Spleen (tissue), 11 donors: Measurements from ENCODE around the gene SEMA5B. TPM values are rescaled to one million over a fixed set of nuclear protein-coding genes. Genes with fewer than 3 reads are reported as not detected.

ENCODE experiments used
- DNase-seq: peaks from one replicate; pipeline ENCODE4 v3.0.0-alpha.2; 2020
- H3K27ac ChIP-seq, 8 donors: fragments of 200-600 bp; sonication (generic) in 7 of 8; 1 replicate in 4 of 8; 2 replicates in 4 of 8; pipeline versions ENCODE4 v1.5.0 to v1.8.0; 2016 to 2021; ENCODE audit warnings: inconsistent platforms in 4 of 8, mild to moderate bottlenecking in 4 of 8, moderate library complexity in 1 of 8
- H3K27me3 ChIP-seq, 7 donors: fragments of 200-600 bp; sonication (generic) in 6 of 7; replicated peaks in 1 of 7; 1 replicate in 4 of 7; 2 replicates in 3 of 7; pipeline versions ENCODE4 v1.5.0 to v1.8.0; 2016 to 2021; ENCODE audit warnings: inconsistent platforms in 3 of 7, mild to moderate bottlenecking in 1 of 7
- H3K36me3 ChIP-seq, 6 donors: fragments of 200-600 bp; sonication (generic) in 5 of 6; 1 replicate in 4 of 6; 2 replicates in 2 of 6; pipeline versions ENCODE4 v1.5.0 to v1.8.0; 2016 to 2021; ENCODE audit warnings: inconsistent platforms in 2 of 6
- H3K4me1 ChIP-seq, 6 donors: fragments of 200-600 bp; sonication (generic) in 5 of 6; 1 replicate in 3 of 6; 2 replicates in 3 of 6; pipeline versions ENCODE4 v1.5.0 to v1.8.0; 2016 to 2021; ENCODE audit warnings: inconsistent platforms in 3 of 6
- H3K4me3 ChIP-seq, 8 donors: fragments of 200-600 bp; sonication (generic) in 7 of 8; 1 replicate in 4 of 8; 2 replicates in 4 of 8; pipeline versions ENCODE4 v1.5.0 to v1.8.0; 2016 to 2021; ENCODE audit warnings: inconsistent platforms in 4 of 8, mild to moderate bottlenecking in 4 of 8, moderate library complexity in 2 of 8
- H3K9me3 ChIP-seq, 8 donors: fragments of 200-600 bp; sonication (generic) in 7 of 8; 1 replicate in 4 of 8; 2 replicates in 4 of 8; pipeline versions ENCODE4 v1.5.0 to v1.8.0; 2016 to 2021; ENCODE audit warnings: inconsistent platforms in 4 of 8
- CTCF ChIP-seq, 11 experiments: fragments of 200-600 bp in 7 of 11; fragments of 450-650 bp in 4 of 11; sonication (generic) in 4 of 11; IDR thresholded peaks in 8 of 11; conservative IDR thresholded peaks in 3 of 11; 1 replicate in 7 of 11; 2 replicates in 4 of 11; pipeline versions ENCODE4 v1.4.0 to v1.8.0; 2016 to 2021; ENCODE audit warnings: antibody characterized with exemption in 11 of 11, inconsistent platforms in 4 of 11, mild to moderate bottlenecking in 1 of 11
- POLR2A ChIP-seq, 3 donors: fragments of 450-650 bp; IDR thresholded peaks; one replicate each; pipeline ENCODE4 v1.5.1; 2017; ENCODE audit warnings: antibody characterized with exemption in 3 of 3, mild to moderate bottlenecking in 1 of 3
- POLR2AphosphoS5 ChIP-seq, 3 donors: sonication (generic); formaldehyde crosslinking; IDR thresholded peaks; one replicate each; pipeline ENCODE4 v1.5.1; 2017; ENCODE audit warnings: antibody characterized with exemption in 3 of 3
- intact Hi-C: fragments of 100-400 bp; cut with DNase I; formaldehyde crosslinking; loops from one replicate; pipeline ENCODE4 v1.15.0; 2023; ENCODE audit warnings: low total_unique reads
- polyA plus RNA-seq, 3 donors: library from polyadenylated mRNA; stranded (reverse); fragments of 200-250 nt; gene quantifications; one replicate each; pipeline ENCODE4 v1.2.1, GENCODE V29; 2013
- total RNA-seq, 7 donors: library from RNA; depleted of rRNA in 3 of 7; stranded (reverse); fragments of >200 nt in 3 of 7; fragmentation: NEBNext Ultra II Directional in 4 of 7; extraction: Animal tissue kit (Norgen Biotek cat#: 25700) in 4 of 7; gene quantifications; one replicate each; pipeline versions ENCODE4 v1.1.0 to v1.2.1, GENCODE V29; 2016 to 2021
- donor health status: healthy with polysubstance abuse.
- donor health status: DM: no; HTN: no; CAD: no; lungs with moderate emphysema.
- donor health status: DM: no; HTN: no; CAD: no.
- donor health status: Bipolar disorder and iron deficiency.
- donor health status: healthy.
- donor health status: DM: no; HTN: no; CAD: no.
- donor health status: DM: yes; HTN: yes; CAD: no.

The SEMA5B gene
- total and polyA plus RNA-seq, 10 donors: 0.09 to 0.63 (median 0.41) TPM; not detected in 3

DNA sequence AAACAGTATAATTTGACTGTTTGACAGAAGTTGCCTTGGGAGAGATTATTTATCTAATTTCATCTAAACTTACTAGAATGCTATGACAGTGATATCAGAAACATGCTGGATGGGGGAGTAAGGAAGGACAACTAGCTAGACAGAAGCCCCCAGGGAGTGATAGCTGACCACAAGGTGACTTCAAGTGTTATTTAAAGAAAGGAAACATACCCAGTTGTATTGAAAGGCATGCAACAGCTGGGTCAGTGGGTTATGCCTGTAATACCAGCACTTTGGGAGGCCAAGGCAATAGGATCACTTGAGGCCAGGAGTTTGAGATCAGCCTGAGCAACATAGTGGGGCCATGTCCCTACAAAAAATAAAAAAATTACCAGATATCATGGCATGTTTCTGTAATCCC, 163.1 kb downstream of the SEMA5B start:
- Histone ChIP-seq H3K36me3 (peaks cover 0 to 94% (median 9%) of the 10 kb centered on the region in 6 donors), H3K4me3 (no peak overlapping the region), H3K9me3 (no peaks in the 10 kb centered on the region), H3K27me3 (no peaks in the 10 kb centered on the region), H3K27ac (no peak overlapping the region), H3K4me1 (no peaks in the 10 kb centered on the region)
- TF ChIP-seq POLR2A (IDR thresholded peaks at IDR 0.05) (no peak), POLR2AphosphoS5 (IDR thresholded peaks at IDR 0.05) (no peak), CTCF (IDR thresholded peaks at IDR 0.05 in 8 of 11, conservative IDR thresholded peaks at IDR 0.05 in 3 of 11) (no peak)
- intact Hi-C loops: no loop called here
- no peak for DNase-seq

GRCh38 chr3:122862381-122862780, 165.2 kb downstream of the SEMA5B start:
- no peak overlapping the region for H3K4me3 ChIP-seq
- H3K4me1 ChIP-seq: no peaks in the 10 kb centered on the region
- DNase-seq: no peak
- H3K27me3 ChIP-seq: no peaks in the 10 kb centered on the region
- TF ChIP-seq POLR2AphosphoS5 (IDR thresholded peaks at IDR 0.05) (no peak), POLR2A (IDR thresholded peaks at IDR 0.05) (no peak)
- no peaks in the 10 kb centered on the region for H3K9me3 ChIP-seq
- intact Hi-C loops: no loop called here
- H3K27ac ChIP-seq: no peak overlapping the region
- H3K36me3 ChIP-seq: peaks cover 0 to 92% (median 9%) of the 10 kb centered on the region in 6 donors

Other genes starting within 250 kb of the SEMA5B start
- 10 to 100 TPM; 17.8 to 42.9 (median 23.8) TPM for gene HSPBAP1, start 233.9 kb downstream of the SEMA5B start, total RNA-seq
- 10 to 100 TPM; 16.9 to 26.3 (median 17.0) TPM for gene HSPBAP1, start 233.9 kb downstream of the SEMA5B start, polyA plus RNA-seq
- gene SLC49A4, start 232.7 kb downstream of the SEMA5B start, total RNA-seq: 10 to 100 TPM; 10.2 to 31.8 (median 16.7) TPM
- gene SLC49A4, start 232.7 kb downstream of the SEMA5B start, polyA plus RNA-seq: 1 to 10 TPM; 1.3 to 1.5 (median 1.4) TPM
- 10 to 100 TPM; 16.9 to 30.2 (median 22.1) TPM for gene PDIA5, start 39.3 kb upstream of the SEMA5B start, total RNA-seq
- gene PDIA5, start 39.3 kb upstream of the SEMA5B start, polyA plus RNA-seq: 1 to 10 TPM; 5.8 to 8.9 (median 7.3) TPM
- gene SEC22A, start 174.2 kb upstream of the SEMA5B start, total RNA-seq: 10 to 100 TPM; 10.2 to 40.6 (median 15.6) TPM
- 1 to 10 TPM; 6.8 to 8.6 (median 7.6) TPM for gene SEC22A, start 174.2 kb upstream of the SEMA5B start, polyA plus RNA-seq